Myocyte (in vitro differentiated cells): ENCODE measurements around the gene NOL9. TPM values are rescaled to one million over a fixed set of nuclear protein-coding genes. Genes with fewer than 3 reads are reported as not detected.

Source experiments
- DNase-seq: peaks from one replicate; pipeline ENCODE4 v3.0.0-alpha.2; 2012; ENCODE audit warnings: low read depth
- total RNA-seq: library from RNA; depleted of rRNA; stranded (reverse); fragments of >200 nt; gene quantifications from 2 replicates; pipeline ENCODE4 v1.2.3, GENCODE V29; 2014

The NOL9 gene
- total RNA-seq, 1 donor from 2014 or later: 25.4 TPM

GRCh38 chr1:6472391-6472790 is 81.9 kb downstream of the NOL9 start:
- no peak for DNase-seq

GRCh38 chr1:6471970-6472368 is 82.3 kb downstream of the NOL9 start:
- no peak for DNase-seq

Other genes starting within 250 kb of the NOL9 start
- gene ACOT7, start 160.7 kb downstream of the NOL9 start, total RNA-seq: 18.7 and 35.2 TPM in 2 replicates
- 12.5 and 24.4 TPM in 2 replicates for gene HES2, start 134.6 kb downstream of the NOL9 start, total RNA-seq
- 0.03 and 0.31 TPM in 2 replicates for gene ESPN, start 129.7 kb downstream of the NOL9 start, total RNA-seq
- gene TNFRSF25, start 88.3 kb downstream of the NOL9 start, total RNA-seq: 24.4 and 38.2 TPM in 2 replicates
- gene PLEKHG5, start 62.8 kb downstream of the NOL9 start, total RNA-seq: 52.4 and 88.3 TPM in 2 replicates
- 7.5 and 8.0 TPM in 2 replicates for gene TAS1R1, start 794 bp upstream of the NOL9 start, total RNA-seq
- 14.0 and 17.5 TPM in 2 replicates for gene ZBTB48, start 25.5 kb upstream of the NOL9 start, total RNA-seq
- 118 and 122 TPM in 2 replicates for gene KLHL21, start 48.4 kb upstream of the NOL9 start, total RNA-seq
- 7.4 and 9.6 TPM in 2 replicates for gene PHF13, start 59.2 kb upstream of the NOL9 start, total RNA-seq
- gene THAP3, start 70.4 kb upstream of the NOL9 start, total RNA-seq: 31.1 and 33.0 TPM in 2 replicates
- 25.0 and 35.2 TPM in 2 replicates for gene DNAJC11, start 147.3 kb upstream of the NOL9 start, total RNA-seq
- 68.9 and 71.7 TPM in 2 replicates for gene CAMTA1, start 230.9 kb upstream of the NOL9 start, total RNA-seq